Urinary bladder (tissue), 4 donors: Measurements from ENCODE around the gene CCDC81. TPM values are rescaled to one million over a fixed set of nuclear protein-coding genes. Genes with fewer than 3 reads are reported as not detected.

ENCODE experiments used
- DNase-seq: peaks from one replicate; pipeline ENCODE4 v3.0.0-alpha.2; 2015; ENCODE audit errors: extremely low spot score
- H3K27ac ChIP-seq: one replicate; pipeline ENCODE4 v1.5.1; 2013; ENCODE audit warnings: low read depth, mild to moderate bottlenecking, moderate library complexity
- H3K36me3 ChIP-seq: one replicate; pipeline ENCODE4 v1.6.1; 2013; ENCODE audit warnings: mild to moderate bottlenecking, moderate library complexity; ENCODE audit not compliant: insufficient read depth
- H3K4me1 ChIP-seq: one replicate; pipeline ENCODE4 v1.6.1; 2013; ENCODE audit warnings: mild to moderate bottlenecking, moderate library complexity; ENCODE audit not compliant: insufficient read depth
- H3K4me3 ChIP-seq: one replicate; pipeline ENCODE4 v1.5.1; 2013; ENCODE audit warnings: low read depth, low read length
- WGBS: extraction: QIAGEN DNeasy Blood & Tissue Kit; methylation state at CpG from one replicate; pipeline ENCODE4 v1.1.7; 2013; 5-methylcytosine and 5-hydroxymethylcytosine counted together
- polyA plus RNA-seq: library from polyadenylated mRNA; stranded (reverse); fragments of 200-250 nt; gene quantifications from one replicate; pipeline ENCODE4 v1.2.3, GENCODE V29; 2013
- total RNA-seq: library from RNA; depleted of rRNA; stranded (reverse); fragments of >200 nt; gene quantifications from one replicate; pipeline ENCODE4 v1.2.3, GENCODE V29; 2014
- donor health status: healthy with polysubstance abuse.
- donor health status: healthy.

The CCDC81 gene
- total and polyA plus RNA-seq, 2 donors = 1.2 to 5.1 TPM

GRCh38 chr11:86372041-86372440 lies 2.6 kb upstream of the CCDC81 start:
- no peak for DNase-seq
- Histone ChIP-seq H3K4me3 (no peak overlapping the region), H3K27ac (no peak overlapping the region), H3K36me3 (no peaks in the 10 kb centered on the region), H3K4me1 (no peaks in the 10 kb centered on the region)
- WGBS = 95% methylated on average over 1 of the region's 1 CpG

- H3K4me1 ChIP-seq = no peaks in the 10 kb centered on the region
- DNase-seq = no peak
- no peak overlapping the region for H3K4me3 ChIP-seq
Observed at GRCh38 chr11:86372586-86372985, 2.1 kb upstream of the CCDC81 start.

GRCh38 chr11:86374069-86374468 lies 618 bp upstream of the CCDC81 start:
- Histone ChIP-seq H3K4me1 (no peaks in the 10 kb centered on the region), H3K36me3 (no peaks in the 10 kb centered on the region), H3K4me3 (no peak overlapping the region), H3K27ac (no peak overlapping the region)
- DNase-seq = no peak
- 43% methylated on average over 1 of the region's 1 CpG for WGBS

More at GRCh38 chr11:86372586-86372985, 2.1 kb upstream of the CCDC81 start:
- Histone ChIP-seq H3K27ac (no peak overlapping the region), H3K36me3 (no peaks in the 10 kb centered on the region)

GRCh38 chr11:86377972-86378371 lies 3.3 kb downstream of the CCDC81 start:
- Histone ChIP-seq H3K4me3 (no peak overlapping the region), H3K4me1 (no peaks in the 10 kb centered on the region)
- no peak for DNase-seq

GRCh38 chr11:86380295-86381059 lies 5.8 kb downstream of the CCDC81 start:
- Histone ChIP-seq H3K27ac (no peak overlapping the region), H3K4me1 (no peaks in the 10 kb centered on the region), H3K4me3 (no peak overlapping the region), H3K36me3 (no peaks in the 10 kb centered on the region)
- WGBS = 92% methylated on average over 2 of the region's 2 CpGs
- no peak for DNase-seq

More at GRCh38 chr11:86377972-86378371, 3.3 kb downstream of the CCDC81 start:
- no peaks in the 10 kb centered on the region for H3K36me3 ChIP-seq
- no peak overlapping the region for H3K27ac ChIP-seq

- no peaks in the 10 kb centered on the region for H3K4me1 ChIP-seq
- WGBS = 71% methylated on average over 5 of the region's 5 CpGs
Observed at GRCh38 chr11:86383041-86383955, 8.6 kb downstream of the CCDC81 start.

GRCh38 chr11:86386283-86386682 lies 11.6 kb downstream of the CCDC81 start:
- WGBS = 89% methylated on average over 2 of the region's 2 CpGs
- no peak for DNase-seq
- Histone ChIP-seq H3K27ac (no peak overlapping the region), H3K36me3 (no peaks in the 10 kb centered on the region), H3K4me3 (no peak overlapping the region), H3K4me1 (no peaks in the 10 kb centered on the region)

More at GRCh38 chr11:86383041-86383955, 8.6 kb downstream of the CCDC81 start:
- no peak overlapping the region for H3K4me3 ChIP-seq
- H3K36me3 ChIP-seq = no peaks in the 10 kb centered on the region
- no peak for DNase-seq
- no peak overlapping the region for H3K27ac ChIP-seq

- Histone ChIP-seq H3K4me1 (no peaks in the 10 kb centered on the region), H3K27ac (no peak overlapping the region), H3K36me3 (no peaks in the 10 kb centered on the region), H3K4me3 (no peak overlapping the region)
- DNase-seq = no peak
- 78% methylated on average over 2 of the region's 2 CpGs for WGBS
Observed at GRCh38 chr11:86386746-86387145, 12.1 kb downstream of the CCDC81 start.

GRCh38 chr11:86388198-86388597 lies 13.5 kb downstream of the CCDC81 start:
- DNase-seq = no peak
- no peak overlapping the region for H3K4me3 ChIP-seq
- 73% methylated on average over 4 of the region's 4 CpGs for whole genome bisulfite sequencing
- H3K4me1 ChIP-seq = no peaks in the 10 kb centered on the region
- no peak overlapping the region for H3K27ac ChIP-seq
- no peaks in the 10 kb centered on the region for H3K36me3 ChIP-seq

- Histone ChIP-seq H3K4me3 (no peak overlapping the region), H3K27ac (no peak overlapping the region), H3K4me1 (no peaks in the 10 kb centered on the region), H3K36me3 (no peaks in the 10 kb centered on the region)
- WGBS = 90% methylated on average over 3 of the region's 3 CpGs
- DNase-seq = no peak
Observed at GRCh38 chr11:86390487-86390886, 15.8 kb downstream of the CCDC81 start.

GRCh38 chr11:86395061-86395551 lies 20.4 kb downstream of the CCDC81 start:
- WGBS = 35% methylated on average over 6 of the region's 6 CpGs
- Histone ChIP-seq H3K4me3 (no peak overlapping the region), H3K36me3 (no peaks in the 10 kb centered on the region), H3K27ac (no peak overlapping the region), H3K4me1 (no peaks in the 10 kb centered on the region)
- DNase-seq = no peak

GRCh38 chr11:86396396-86396795 lies 21.7 kb downstream of the CCDC81 start:
- WGBS = 90% methylated on average over 2 of the region's 2 CpGs
- H3K4me1 ChIP-seq = no peaks in the 10 kb centered on the region
- H3K36me3 ChIP-seq = no peaks in the 10 kb centered on the region
- no peak overlapping the region for H3K27ac ChIP-seq
- H3K4me3 ChIP-seq = no peak overlapping the region
- no peak for DNase-seq

GRCh38 chr11:86397351-86397750 lies 22.7 kb downstream of the CCDC81 start:
- H3K27ac ChIP-seq = no peak overlapping the region
- no peak for DNase-seq
- H3K4me3 ChIP-seq = no peak overlapping the region

GRCh38 chr11:86398106-86398505 lies 23.4 kb downstream of the CCDC81 start:
- Histone ChIP-seq H3K4me3 (no peak overlapping the region), H3K27ac (no peak overlapping the region), H3K4me1 (no peaks in the 10 kb centered on the region), H3K36me3 (no peaks in the 10 kb centered on the region)
- DNase-seq = no peak
- 94% methylated on average over 3 of the region's 3 CpGs for WGBS

More at GRCh38 chr11:86397351-86397750, 22.7 kb downstream of the CCDC81 start:
- Histone ChIP-seq H3K4me1 (no peaks in the 10 kb centered on the region), H3K36me3 (no peaks in the 10 kb centered on the region)
